B cell (primary cell): Measurements from ENCODE around the gene MMP24. TPM values are rescaled to one million over a fixed set of nuclear protein-coding genes. Genes with fewer than 3 reads are reported as not detected.

Experiments
- ATAC-seq: fragments of 200-7000 bp; cut with Tn5 transposase; one replicate; pipeline ENCODE4 v1.10.0; 2021; ENCODE audit warnings: low read depth, mild to moderate bottlenecking, moderate number of reproducible peaks, moderate library complexity
- CTCF ChIA-PET: fragments of 350-600 bp; sonication (Branson Sonifier 250); formaldehyde crosslinking; loops from one replicate; lab custom pipeline; 2021; ENCODE audit warnings: antibody characterized with exemption, inconsistent platforms; lab: Charles Lee
- POLR2A ChIA-PET: fragments of 350-600 bp; sonication (Branson Sonifier 250); formaldehyde crosslinking; loops from one replicate; lab custom pipeline; 2021; ENCODE audit warnings: antibody characterized with exemption; lab: Charles Lee
- DNase-seq: peaks from one replicate; pipeline ENCODE4 v3.0.0; 2013
- H2AFZ ChIP-seq: 2 replicates; pipeline ENCODE4 v1.6.1; 2012; ENCODE audit warnings: mild to moderate bottlenecking, low read depth, low read length; ENCODE audit not compliant: insufficient read depth, poor library complexity, severe bottlenecking
- H3K27ac ChIP-seq, 2 donors: 1 replicate in 1 of 2; 2 replicates in 1 of 2; pipeline ENCODE4 v1.5.1; 2012 to 2013; ENCODE audit warnings: low read length in 2 of 2, mild to moderate bottlenecking in 2 of 2, moderate library complexity in 1 of 2
- H3K27me3 ChIP-seq, 4 experiments: fragments of 200-600 bp in 1 of 4; sonication (generic) in 1 of 4; replicated peaks in 1 of 4; 1 replicate in 2 of 4; 2 replicates in 2 of 4; pipeline versions ENCODE4 v1.6.1 to v1.7.0; 2013 to 2016; ENCODE audit warnings: low read length in 3 of 4, mild to moderate bottlenecking in 2 of 4, mixed read lengths in 1 of 4, moderate library complexity in 1 of 4; ENCODE audit not compliant: insufficient read depth in 4 of 4, control insufficient read depth in 3 of 4; ENCODE audit errors: control extremely low read depth in 1 of 4
- H3K36me3 ChIP-seq, 2 experiments: replicated peaks in 1 of 2; 1 replicate in 1 of 2; 2 replicates in 1 of 2; pipeline versions ENCODE4 v1.6.1 to v1.7.1; 2013; ENCODE audit warnings: low read length in 1 of 2; ENCODE audit not compliant: insufficient read depth in 2 of 2, control insufficient read depth in 1 of 2; ENCODE audit errors: control extremely low read depth in 1 of 2, extremely low read depth in 1 of 2
- H3K4me1 ChIP-seq, 2 donors: fragments of 200-600 bp in 1 of 2; sonication (generic) in 1 of 2; 1 replicate in 1 of 2; 2 replicates in 1 of 2; pipeline versions ENCODE4 v1.5.1 to v1.6.1; 2013 to 2017; ENCODE audit warnings: low read length in 2 of 2; ENCODE audit not compliant: control insufficient read depth in 2 of 2, insufficient read depth in 2 of 2
- H3K4me2 ChIP-seq: replicated peaks from 2 replicates; pipeline ENCODE3; 2012; ENCODE audit warnings: mild to moderate bottlenecking, low read depth, low read length; ENCODE audit not compliant: poor library complexity, severe bottlenecking
- H3K4me3 ChIP-seq, 5 experiments: fragments of 200-600 bp in 1 of 5; sonication (generic) in 1 of 5; 1 replicate in 3 of 5; 2 replicates in 2 of 5; pipeline versions ENCODE4 v1.5.1 to v1.7.0; 2011 to 2016; ENCODE audit warnings: low read length in 4 of 5, mild to moderate bottlenecking in 4 of 5, low read depth in 2 of 5, control low read depth in 1 of 5, moderate library complexity in 1 of 5; ENCODE audit not compliant: insufficient read depth in 1 of 5; ENCODE audit errors: control extremely low read depth in 1 of 5, extremely low read depth in 1 of 5
- H3K79me2 ChIP-seq: fragments of 200-600 bp; sonication (generic); one replicate; pipeline ENCODE4 v1.6.0; 2016; ENCODE audit warnings: low read length; ENCODE audit not compliant: control insufficient read depth, insufficient read depth
- H3K9ac ChIP-seq: fragments of 200-600 bp; sonication (generic); 2 replicates; pipeline ENCODE4 v1.6.1; 2017; ENCODE audit warnings: mild to moderate bottlenecking, low read length, moderate library complexity
- H3K9me3 ChIP-seq, 3 donors: one replicate each; pipeline versions ENCODE4 v1.6.1 to v1.7.1; 2013; ENCODE audit warnings: low read length in 2 of 3; ENCODE audit not compliant: control insufficient read depth in 2 of 3, insufficient read depth in 1 of 3; ENCODE audit errors: control extremely low read depth in 1 of 3
- H4K20me1 ChIP-seq: 2 replicates; pipeline ENCODE4 v1.6.0; 2012; ENCODE audit warnings: mild to moderate bottlenecking, low read length; ENCODE audit not compliant: insufficient read depth, control insufficient read depth, poor library complexity, severe bottlenecking
- H3K27ac Mint-ChIP-seq: one replicate; pipeline ENCODE4 v1.8.0; 2021; ENCODE audit warnings: mixed read lengths
- H3K27me3 Mint-ChIP-seq: one replicate; pipeline ENCODE4 v1.8.0; 2021; ENCODE audit warnings: mixed read lengths
- H3K4me1 Mint-ChIP-seq: one replicate; pipeline ENCODE4 v1.8.0; 2021; ENCODE audit warnings: mixed read lengths
- H3K4me3 Mint-ChIP-seq: one replicate; pipeline ENCODE4 v1.8.0; 2021; ENCODE audit warnings: mixed read lengths
- H3K9me3 Mint-ChIP-seq: one replicate; pipeline ENCODE4 v1.8.0; 2022; ENCODE audit warnings: mixed read lengths; ENCODE audit not compliant: insufficient read depth
- CTCF ChIP-seq: fragments of 200-600 bp; IDR thresholded peaks from one replicate; pipeline ENCODE4 v1.8.0; 2022; ENCODE audit warnings: antibody characterized with exemption, mild to moderate bottlenecking
- EZH2 ChIP-seq: IDR thresholded peaks from 2 replicates; pipeline ENCODE4 v1.6.1; 2012; ENCODE audit warnings: borderline replicate concordance, low read depth, mild to moderate bottlenecking, moderate library complexity, low read length; ENCODE audit not compliant: insufficient read depth, poor library complexity, severe bottlenecking
- intact Hi-C: fragments of 100-400 bp; cut with micrococcal nuclease; formaldehyde crosslinking; loops from one replicate; pipeline ENCODE4 v1.10.0; 2022
- polyA plus RNA-seq: library from polyadenylated mRNA; depleted of rRNA; stranded (reverse); fragments of >200 nt; gene quantifications from 2 replicates; pipeline ENCODE4 v1.2.3, GENCODE V29; 2012
- total RNA-seq, 2 donors: library from RNA; stranded (reverse); fragments of 120-200 nt in 1 of 2; gene quantifications; 1 replicate in 1 of 2; 2 replicates in 1 of 2; pipeline versions ENCODE4 v1.2.3 to v1.2.4, GENCODE V29; 2013 to 2022

Gene MMP24
- total and polyA plus RNA-seq, 2 donors (not counting 1 experiment from before 2014, with no cell fraction given): not detected

- Histone ChIP-seq H3K4me3 (no peak overlapping the region), H3K36me3 (peaks cover 0 to 3% of the 10 kb centered on the region in 2 experiments), H3K27ac (no peak overlapping the region), H3K4me2 (no peak overlapping the region), H3K9ac (no peak overlapping the region), H3K9me3 (peaks cover 0 to 24% (median 17%) of the 10 kb centered on the region in 3 donors), H2AFZ (no peak overlapping the region), H3K4me1 (no peaks in the 10 kb centered on the region), H3K79me2 (no peaks in the 10 kb centered on the region), H3K27me3 (no peaks in the 10 kb centered on the region), H4K20me1 (no peaks in the 10 kb centered on the region)
- intact Hi-C loops: no loop called here
- Mint-ChIP-seq H3K27ac (no peak overlapping the region), H3K27me3 (no peaks in the 10 kb centered on the region), H3K4me1 (no peaks in the 10 kb centered on the region), H3K4me3 (no peak overlapping the region), H3K9me3 (peaks cover 2% of the 10 kb centered on the region)
- CTCF ChIA-PET: no interaction called here
- no peak for DNase-seq
- no peak for TF ChIP-seq CTCF
- TF ChIP-seq EZH2: no peak
- POLR2A ChIA-PET: no interaction called here
- no peak for ATAC-seq
Observed at GRCh38 chr20:35196313-35196712, 30.2 kb upstream of the MMP24 start.

GRCh38 chr20:35199740-35200139 is 26.8 kb upstream of the MMP24 start:
- POLR2A ChIA-PET: no interaction called here
- CTCF ChIA-PET: no interaction called here
- Histone ChIP-seq H3K4me1 (no peaks in the 10 kb centered on the region), H3K79me2 (no peaks in the 10 kb centered on the region), H3K27me3 (no peaks in the 10 kb centered on the region), H2AFZ (no peak overlapping the region), H3K4me2 (no peak overlapping the region), H3K9me3 (peaks cover 0 to 24% (median 17%) of the 10 kb centered on the region in 3 donors), H3K27ac (no peak overlapping the region), H3K4me3 (no peak overlapping the region), H3K36me3 (peaks cover 0 to 3% of the 10 kb centered on the region in 2 experiments), H3K9ac (no peak overlapping the region), H4K20me1 (no peaks in the 10 kb centered on the region)
- no peaks in the 10 kb centered on the region for H3K4me1 Mint-ChIP-seq
- no peak for TF ChIP-seq EZH2
- TF ChIP-seq CTCF: no peak
- H3K9me3 Mint-ChIP-seq: peaks cover 2% of the 10 kb centered on the region
- no peaks in the 10 kb centered on the region for H3K27me3 Mint-ChIP-seq
- no peak for DNase-seq
- intact Hi-C loops: no loop called here
- H3K27ac Mint-ChIP-seq: no peak overlapping the region
- ATAC-seq: no peak
- H3K4me3 Mint-ChIP-seq: no peak overlapping the region
